Right hindlimb (tissue), 1 donor: ENCODE measurements around the gene MTA1.

Experiments used
- DNase-seq: peaks from one replicate; pipeline ENCODE4 v3.0.0-alpha.2; 2018

Gene MTA1

DNA sequence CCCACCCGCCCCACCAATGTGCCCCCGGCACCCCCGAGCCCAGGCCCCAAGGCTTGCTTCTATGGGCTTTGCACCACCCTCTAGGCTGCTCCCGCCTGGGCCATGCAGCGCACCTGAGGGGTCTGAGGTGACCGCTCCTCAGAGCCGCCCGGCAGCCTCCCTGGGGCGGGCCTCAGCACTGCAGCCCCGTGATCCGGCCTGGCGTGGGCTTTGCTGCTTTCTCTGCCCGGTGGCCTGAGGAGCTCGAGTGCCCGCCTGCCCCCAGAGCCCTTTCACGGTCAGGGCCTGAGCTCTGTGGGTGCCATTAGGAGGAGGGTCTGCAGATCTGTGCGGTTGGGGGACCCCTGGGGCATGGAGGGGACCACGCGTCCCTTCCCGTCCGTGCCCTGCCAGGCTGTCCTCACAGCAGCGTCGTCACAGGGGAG is 6.2 kb downstream of the MTA1 start:
- no peak for DNase-seq

- no peak for DNase-seq
Observed at GRCh38 chr14:105426416-105427130, 6.9 kb downstream of the MTA1 start.

GRCh38 chr14:105427412-105427811 is 7.8 kb downstream of the MTA1 start:
- DNase-seq = no peak

DNA sequence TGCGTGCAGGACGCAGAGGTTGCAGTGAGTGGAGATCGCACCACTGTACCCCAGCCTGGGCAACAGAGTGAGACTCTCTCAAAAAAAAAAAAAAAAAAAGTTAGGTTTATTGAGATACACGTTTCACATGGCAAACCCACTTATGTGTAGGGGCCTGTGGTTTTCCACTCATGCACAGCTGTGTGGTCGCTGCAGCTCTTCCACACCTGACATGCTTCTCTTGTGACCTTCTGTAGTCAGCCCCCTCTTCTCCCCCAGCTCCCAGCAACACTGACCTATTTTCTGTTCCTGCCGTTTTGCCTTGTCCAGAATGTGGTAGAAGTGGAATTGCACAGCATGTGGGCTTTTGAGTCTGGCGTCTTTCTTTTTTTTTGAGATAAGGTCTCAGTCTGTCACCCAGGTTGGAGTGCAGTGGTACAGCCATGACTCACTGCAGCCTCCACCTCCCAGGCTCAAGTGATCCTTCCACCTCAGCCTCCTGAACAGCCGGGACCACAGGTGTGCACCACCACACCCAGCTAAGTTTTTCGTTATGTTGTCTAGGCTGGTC is 8.4 kb downstream of the MTA1 start:
- DNase-seq = no peak

GRCh38 chr14:105430042-105430441 is 10.4 kb downstream of the MTA1 start:
- DNase-seq = no peak

GRCh38 chr14:105430565-105430964 is 10.9 kb downstream of the MTA1 start:
- DNase-seq = no peak

- DNase-seq = no peak
Observed at GRCh38 chr14:105431256-105431655, 11.6 kb downstream of the MTA1 start.

DNA sequence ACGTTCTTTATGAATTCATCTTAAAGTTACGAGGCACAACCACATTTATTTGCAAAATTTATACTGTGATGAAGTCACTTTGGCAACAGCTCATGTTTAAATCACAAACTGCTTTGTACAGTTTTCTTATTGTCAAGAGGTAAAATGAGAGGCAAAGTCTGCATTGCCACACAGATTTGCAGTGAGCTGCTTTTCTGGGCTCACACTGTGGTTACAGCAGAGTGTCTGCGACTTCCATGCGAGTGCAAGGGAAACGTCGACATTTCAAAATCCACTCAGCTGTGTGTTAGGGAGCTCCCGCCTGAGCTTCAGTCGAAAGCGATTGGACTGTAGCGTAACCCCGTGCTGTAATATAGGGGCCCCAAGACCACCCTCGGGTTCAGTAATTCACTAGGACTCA is 13.0 kb downstream of the MTA1 start:
- no peak for DNase-seq

- no peak for DNase-seq
Observed at GRCh38 chr14:105433161-105433605, 13.6 kb downstream of the MTA1 start.

- DNase-seq = no peak
Observed at GRCh38 chr14:105436402-105436801, 16.8 kb downstream of the MTA1 start.

GRCh38 chr14:105436891-105437722 is 17.5 kb downstream of the MTA1 start:
- DNase-seq = no peak

DNA sequence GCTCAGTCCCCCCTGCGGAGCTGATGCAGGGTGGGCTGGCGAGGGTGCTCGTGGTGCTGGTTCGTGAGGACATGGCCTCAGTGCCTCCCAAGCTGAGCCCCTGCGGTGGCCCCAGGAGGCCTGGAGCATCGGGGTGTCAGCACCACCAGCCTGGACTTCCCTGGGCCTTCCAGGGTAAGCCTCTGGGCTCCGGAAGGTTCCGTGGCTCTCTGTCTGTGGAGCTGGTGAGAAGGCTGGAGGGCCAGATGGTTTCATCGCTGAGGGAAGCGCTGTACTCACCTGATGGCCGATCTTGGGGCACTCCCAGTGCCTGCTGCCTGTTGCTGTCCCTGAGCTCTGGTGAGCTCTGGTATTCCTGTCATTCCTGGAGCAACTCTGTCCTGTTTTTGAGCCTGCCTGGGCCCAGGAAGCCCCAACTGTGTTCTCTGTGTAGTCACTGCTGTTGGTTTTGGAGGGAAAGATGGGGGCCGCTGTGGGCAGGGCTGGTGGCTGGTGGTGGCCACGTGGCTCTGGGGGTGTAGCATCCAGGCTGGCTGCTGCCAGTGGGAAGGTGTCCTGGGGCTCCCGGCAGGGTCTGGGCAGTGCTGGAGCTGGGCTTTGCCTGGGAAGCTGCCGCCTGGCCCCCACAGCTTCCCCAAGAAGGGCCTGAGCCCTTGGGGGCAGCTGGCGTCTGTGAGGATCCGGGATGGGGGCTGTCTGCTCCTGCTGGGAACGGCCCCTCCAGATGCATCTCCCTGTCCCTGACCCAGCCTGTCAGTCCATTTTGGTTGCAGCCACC is 18.3 kb downstream of the MTA1 start:
- DNase-seq = no peak

GRCh38 chr14:105439179-105439578 is 19.6 kb downstream of the MTA1 start:
- no peak for DNase-seq

DNA sequence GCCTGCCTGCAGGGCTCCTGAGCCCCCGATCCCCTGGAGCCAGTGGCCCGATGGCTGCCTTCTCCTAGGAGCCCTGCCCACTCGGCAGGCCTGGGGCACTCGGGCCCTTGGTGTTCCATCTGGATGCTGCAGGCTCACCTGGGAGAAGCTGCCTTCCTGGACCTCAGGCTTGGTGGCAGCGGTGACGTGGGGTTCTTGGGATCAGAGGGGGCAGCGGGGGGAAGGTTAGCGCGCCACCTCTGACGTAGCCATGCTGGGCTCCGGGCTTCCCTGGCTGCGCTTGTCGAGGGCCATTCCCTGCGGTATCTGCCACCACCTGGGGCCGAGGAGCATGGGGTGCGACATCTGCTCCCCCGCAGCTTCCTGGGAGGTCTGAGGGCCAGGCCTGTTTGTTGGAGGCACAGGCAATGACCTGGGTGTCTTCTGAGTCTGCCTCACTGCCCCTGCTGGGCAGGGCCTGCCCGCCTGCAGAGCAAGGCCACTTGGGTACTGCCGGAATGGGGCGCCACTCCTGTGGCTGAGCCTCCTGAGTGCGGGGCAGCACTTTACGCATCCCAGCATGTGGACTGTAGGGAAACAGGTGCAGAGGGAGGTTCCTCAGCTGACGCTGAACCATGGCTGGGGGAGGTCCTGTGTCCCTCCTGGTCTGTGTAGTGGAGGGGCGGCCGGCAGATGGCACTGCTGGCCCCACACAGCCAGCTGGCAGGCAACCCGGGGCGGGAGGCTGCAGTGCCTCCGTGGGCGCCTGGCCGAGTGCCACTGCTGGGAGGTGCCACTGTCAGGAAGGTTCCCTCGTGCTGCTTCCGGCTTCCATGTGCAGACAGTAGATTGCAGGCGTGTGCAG is 20.3 kb downstream of the MTA1 start:
- no peak for DNase-seq

- no peak for DNase-seq
Observed at GRCh38 chr14:105440554-105440900, 20.9 kb downstream of the MTA1 start.

- DNase-seq = no peak
Observed at GRCh38 chr14:105440992-105441391, 21.4 kb downstream of the MTA1 start.

DNA sequence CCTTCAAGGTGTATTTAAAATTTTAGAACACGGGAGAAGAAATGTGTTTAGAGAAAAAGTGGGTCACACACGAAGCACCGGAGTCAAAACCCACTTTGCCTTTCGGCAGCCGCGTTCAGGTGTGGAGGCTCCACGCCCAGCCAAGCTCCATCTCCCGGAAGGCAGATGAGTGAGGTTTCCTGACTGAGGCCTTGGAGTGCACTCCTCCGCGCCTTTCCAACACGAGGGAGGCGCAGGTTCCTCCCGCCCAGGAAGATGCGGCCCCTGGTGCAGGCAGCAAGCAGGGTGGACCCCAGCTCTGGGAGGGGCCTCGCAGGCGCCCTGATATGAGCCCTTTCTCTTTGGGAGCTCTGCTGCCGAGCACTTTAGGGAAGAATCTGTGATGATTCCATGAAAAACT is 22.5 kb downstream of the MTA1 start:
- DNase-seq = no peak

- DNase-seq = no peak
Observed at GRCh38 chr14:105442834-105443233, 23.2 kb downstream of the MTA1 start.

DNA sequence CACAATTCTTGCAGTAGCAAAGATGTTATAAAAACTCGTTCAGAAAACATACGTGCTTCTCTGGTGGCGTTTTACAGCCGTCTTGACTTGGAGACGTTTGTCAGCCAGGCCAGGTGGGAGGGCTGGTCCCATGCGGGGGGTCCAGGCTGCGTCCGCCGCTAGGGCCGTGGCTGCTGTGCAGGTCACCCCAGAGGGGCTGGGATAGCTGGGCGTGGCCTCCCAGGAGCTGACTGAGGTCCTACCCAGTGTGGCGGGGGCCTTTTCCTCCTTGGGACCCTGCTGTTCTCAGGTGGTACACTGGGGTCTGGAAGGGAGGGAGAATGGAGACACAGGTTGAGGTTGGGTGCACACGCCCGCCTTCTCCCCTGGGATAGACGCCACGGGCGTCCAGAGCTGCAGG is 25.2 kb downstream of the MTA1 start:
- DNase-seq = no peak

- DNase-seq = no peak
Observed at GRCh38 chr14:105445290-105445689, 25.7 kb downstream of the MTA1 start.

DNA sequence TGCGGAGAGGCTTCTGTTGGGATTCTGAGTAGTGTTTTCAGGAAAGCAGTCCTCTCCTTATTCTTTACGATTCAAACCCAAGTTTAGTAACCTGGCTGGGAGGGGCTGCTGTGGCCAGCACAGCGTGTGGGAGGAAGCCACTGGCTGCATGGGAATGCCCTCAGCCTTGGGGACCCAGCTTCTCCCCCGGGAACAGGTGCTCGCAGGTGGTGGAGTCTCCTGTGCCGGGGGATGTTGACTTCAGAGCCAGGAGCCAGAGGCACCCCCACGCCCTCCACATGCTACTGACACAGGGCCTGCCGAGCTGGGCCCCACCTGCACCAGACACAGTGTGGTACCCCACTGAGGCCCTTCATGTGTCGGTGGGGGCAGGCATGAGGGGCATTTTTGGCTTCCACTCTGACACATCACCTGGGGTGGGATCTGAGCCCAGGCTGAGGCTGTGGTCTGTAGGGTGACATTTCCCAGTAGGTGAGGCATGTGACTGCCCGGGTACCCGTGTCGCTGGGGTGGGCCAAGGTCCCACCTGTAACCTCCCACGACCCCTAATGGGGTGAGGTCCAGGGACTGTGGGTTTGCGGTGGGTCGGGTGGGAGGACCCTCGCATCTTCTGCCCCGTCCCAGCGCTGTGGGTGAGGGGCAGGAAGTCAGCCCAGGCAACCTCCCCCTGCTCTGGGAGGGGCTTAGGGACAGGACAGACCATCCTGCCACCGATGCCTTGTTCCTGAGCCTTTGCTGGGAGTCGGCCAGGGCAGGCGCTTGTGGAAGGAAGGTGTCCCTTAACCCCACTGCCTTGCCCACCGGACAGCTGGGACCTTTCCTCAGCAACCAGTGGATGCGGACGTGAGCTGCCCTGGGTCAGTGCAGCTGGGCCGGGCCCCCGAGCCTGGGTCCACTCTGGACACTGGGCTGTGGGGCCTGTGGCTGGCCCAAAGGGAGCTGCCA is 26.5 kb downstream of the MTA1 start:
- no peak for DNase-seq
